GM12878 (cell line): ENCODE results near the gene BCAP31. TPM values are rescaled to one million over a fixed set of nuclear protein-coding genes. Genes with fewer than 3 reads are reported as not detected.

ENCODE experiments used
- ATAC-seq: fragments of 200-7000 bp; cut with Tn5 transposase; 3 replicates; pipeline ENCODE4 v1.9.1; 2020; ENCODE audit warnings: mild to moderate bottlenecking, moderate library complexity
- BruUV-seq: library from RNA; stranded (reverse); fragments of 400-500 nt; replicated peaks from 2 replicates; lab custom pipeline; 2021; lab: Mats Ljungman, UMichigan
- CTCF ChIA-PET: fragments of 300-600 bp; sonication (Branson Sonifier 250); formaldehyde crosslinking; extraction: SDS; loops from one replicate; lab custom pipeline; 2021; ENCODE audit warnings: inconsistent platforms; lab: Yijun Ruan, JAX
- POLR2A ChIA-PET: fragments of 350-600 bp; formaldehyde crosslinking; extraction: SDS; loops from one replicate; lab custom pipeline; 2021; ENCODE audit warnings: inconsistent platforms; lab: Charles Lee
- RAD21 ChIA-PET: fragments of 300-600 bp; sonication (Branson Sonifier 250); formaldehyde crosslinking; loops from one replicate; lab custom pipeline; 2023; ENCODE audit warnings: antibody characterized with exemption; ENCODE audit not compliant: unreplicated experiment; lab: Charles Lee
- SMC1A ChIA-PET: fragments of 300-600 bp; sonication (Branson Sonifier 250); formaldehyde crosslinking; loops from one replicate; lab custom pipeline; 2023; ENCODE audit not compliant: unreplicated experiment, uncharacterized antibody; lab: Charles Lee
- DNase-seq: peaks from one replicate; pipeline ENCODE4 v3.0.0-alpha.2; 2011; ENCODE audit warnings: low read depth, low spot score
- FAIRE-seq: peaks from 3 replicates; lab custom pipeline; 2011; peaks lifted over from hg19 to GRCh38; lab: Jason Lieb, UNC
- H2AFZ ChIP-seq: 2 replicates; pipeline ENCODE4 v1.6.0; 2011; ENCODE audit warnings: low read depth, low read length, control low read depth; ENCODE audit not compliant: control insufficient read depth
- H3K27ac ChIP-seq: 2 replicates; pipeline ENCODE4 v1.5.1; 2011; ENCODE audit warnings: control low read depth; ENCODE audit not compliant: control insufficient read depth, insufficient read depth
- H3K27me3 ChIP-seq, 2 experiments: replicated peaks in 1 of 2; 2 replicates each; pipeline versions ENCODE4 v1.6.0 to v1.6.1; 2011; ENCODE audit warnings: low read length in 1 of 2; ENCODE audit not compliant: control insufficient read depth in 2 of 2, insufficient read depth in 2 of 2
- H3K36me3 ChIP-seq, 2 experiments: 2 replicates each; pipeline ENCODE4 v1.5.1; 2011; ENCODE audit warnings: low read length in 1 of 2; ENCODE audit not compliant: control insufficient read depth in 2 of 2, insufficient read depth in 2 of 2
- H3K4me1 ChIP-seq: 2 replicates; pipeline ENCODE4 v1.6.1; 2011; ENCODE audit warnings: mild to moderate bottlenecking, low read length, moderate library complexity, mixed read lengths; ENCODE audit not compliant: control insufficient read depth, insufficient read depth
- H3K4me2 ChIP-seq: 2 replicates; pipeline ENCODE4 v1.6.0; 2011; ENCODE audit warnings: control low read depth; ENCODE audit not compliant: control insufficient read depth, insufficient read depth
- H3K4me3 ChIP-seq: fragments of 200-600 bp; sonication (generic); 2 replicates; pipeline ENCODE4 v1.5.1; 2016
- H3K79me2 ChIP-seq: 2 replicates; pipeline ENCODE4 v1.6.0; 2011; ENCODE audit warnings: low read length; ENCODE audit not compliant: control insufficient read depth, insufficient read depth
- H3K9ac ChIP-seq: 2 replicates; pipeline ENCODE4 v1.8.0; 2011; ENCODE audit warnings: low read length, control low read depth, mixed read lengths; ENCODE audit not compliant: control insufficient read depth, insufficient read depth
- H3K9me3 ChIP-seq: replicated peaks from 3 replicates; pipeline ENCODE4 v1.5.1; 2011; ENCODE audit warnings: mild to moderate bottlenecking, low read length; ENCODE audit not compliant: control insufficient read depth, insufficient read depth
- H4K20me1 ChIP-seq: 2 replicates; pipeline ENCODE4 v1.6.0; 2011; ENCODE audit not compliant: control insufficient read depth, insufficient read depth
- ATF7 ChIP-seq: fragments of 450-650 bp; IDR thresholded peaks from 2 replicates; pipeline ENCODE4 v1.6.1; 2016; ENCODE audit warnings: low read depth, mild to moderate bottlenecking
- BHLHE40 ChIP-seq, 2 experiments: fragments of 450-650 bp in 1 of 2; IDR thresholded peaks; 2 replicates each; pipeline ENCODE4 v1.6.1; 2011 to 2017; ENCODE audit warnings: low read depth in 2 of 2, borderline replicate concordance in 1 of 2, improper control_type of control experiment in 1 of 2, low read length in 1 of 2, mild to moderate bottlenecking in 1 of 2
- GATAD2B ChIP-seq: fragments of 450-650 bp; conservative IDR thresholded peaks from 2 replicates; pipeline ENCODE4 v1.6.1; 2017; ENCODE audit warnings: low read depth, mild to moderate bottlenecking, moderate library complexity
- NFXL1 ChIP-seq: fragments of 450-650 bp; IDR thresholded peaks from 2 replicates; pipeline ENCODE4 v1.6.1; 2017; ENCODE audit warnings: antibody characterized with exemption, mild to moderate bottlenecking, borderline replicate concordance
- POU2F2 ChIP-seq: IDR thresholded peaks from 3 replicates; pipeline ENCODE4 v1.6.1; 2011; ENCODE audit warnings: low read depth, mild to moderate bottlenecking, low read length, borderline replicate concordance
- RFX5 ChIP-seq: IDR thresholded peaks from 2 replicates; pipeline ENCODE4 v1.6.1; 2011; ENCODE audit warnings: low read depth, low read length, improper control_type of control experiment
- SP1 ChIP-seq: IDR thresholded peaks from one replicate; pipeline ENCODE4 v1.6.1; 2011; ENCODE audit warnings: low read depth, low read length
- SREBF1 ChIP-seq: IDR thresholded peaks from 2 replicates; pipeline ENCODE4 v1.6.1; 2012; ENCODE audit warnings: mild to moderate bottlenecking, low read length
- SREBF2 ChIP-seq: IDR thresholded peaks from 2 replicates; pipeline ENCODE4 v1.6.1; 2012; ENCODE audit warnings: mild to moderate bottlenecking, low read length
- SRF ChIP-seq, 2 experiments: IDR thresholded peaks; 2 replicates each; pipeline ENCODE4 v1.6.1; 2011; ENCODE audit warnings: low read depth in 2 of 2, low read length in 2 of 2, mild to moderate bottlenecking in 1 of 2, moderate library complexity in 1 of 2
- SUZ12 ChIP-seq: fragments of 200-600 bp; sonication (generic); IDR thresholded peaks from one replicate; pipeline ENCODE4 v1.6.1; 2018; ENCODE audit warnings: antibody characterized with exemption, mild to moderate bottlenecking; ENCODE audit not compliant: unreplicated experiment
- TCF12 ChIP-seq: IDR thresholded peaks from 2 replicates; pipeline ENCODE4 v1.6.1; 2011; ENCODE audit warnings: low read depth, mild to moderate bottlenecking, low read length
- TCF3 ChIP-seq: IDR thresholded peaks from 2 replicates; pipeline ENCODE4 v1.6.1; 2012; ENCODE audit warnings: low read depth, mild to moderate bottlenecking, low read length, borderline replicate concordance; ENCODE audit not compliant: insufficient read depth
- ZNF217 ChIP-seq: fragments of 450-650 bp; IDR thresholded peaks from 2 replicates; pipeline ENCODE4 v1.6.1; 2017; ENCODE audit warnings: antibody characterized with exemption, mild to moderate bottlenecking
- WGBS: methylation state at CpG from one replicate; pipeline ENCODE4 v1.1.6; 2016; ENCODE audit warnings: low lambda C conversion rate; ENCODE audit not compliant: insufficient replicate concordance, insufficient coverage; ENCODE audit errors: missing lambda C conversion rate; 5-methylcytosine and 5-hydroxymethylcytosine counted together
- in situ Hi-C: fragments of 300-500 bp; cut with MboI; formaldehyde crosslinking; loops from 9 replicates; pipeline ENCODE4 v1.14.3; 2018; ENCODE audit warnings: mixed read lengths
- intact Hi-C: fragments of 100-400 bp; cut with micrococcal nuclease; formaldehyde crosslinking; loops from one replicate; pipeline ENCODE4 v1.14.2; 2022; ENCODE audit not compliant: unreplicated experiment
- polyA plus RNA-seq, 11 experiments: library from polyadenylated mRNA; depleted of rRNA in 4 of 11; unstranded in 6 of 11; stranded (reverse) in 5 of 11; fragments of >200 nt; fragmentation: Nextera tagmentation in 4 of 11; fragmentation: Illumina TruSeq in 1 of 11; extraction: Ambion mirVana in 4 of 11; extraction: Trizol in 1 of 11; gene quantifications; 1 replicate in 1 of 11; 2 replicates in 10 of 11; pipeline versions ENCODE4 v1.2.1 to v1.2.3, GENCODE V29; 2011 to 2016; ENCODE audit warnings: inconsistent platforms in 2 of 11, missing spikeins in 2 of 11, low read depth in 1 of 11
- total RNA-seq, 4 experiments: library from RNA; depleted of rRNA in 3 of 4; stranded (reverse); fragments of >200 nt in 3 of 4; fragmentation: Illumina TruSeq in 1 of 4; extraction: Trizol in 1 of 4; gene quantifications; 2 replicates each; pipeline versions ENCODE4 v1.2.1 to v1.2.3, GENCODE V29; 2013 to 2021
- TF ChIP-seq, protein P1 (sequence below): fragments of 450-650 bp; IDR thresholded peaks from 2 replicates; pipeline ENCODE4 v1.6.1; 2018; ENCODE audit warnings: mild to moderate bottlenecking, low read depth, moderate library complexity; ENCODE audit not compliant: partially characterized antibody
- TF ChIP-seq, protein P2 (sequence below): fragments of 150-350 bp; IDR thresholded peaks from 2 replicates; pipeline ENCODE4 v1.6.1; 2014; ENCODE audit warnings: mild to moderate bottlenecking, low read depth, low read length
- TF ChIP-seq, protein P3 (sequence below): IDR thresholded peaks from 2 replicates; pipeline ENCODE4 v1.6.1; 2012; ENCODE audit warnings: improper control_type of control experiment, low read depth, low read length; ENCODE audit not compliant: insufficient replicate concordance

The BCAP31 gene
- total and polyA plus RNA-seq, 10 of the 15 experiments (the other 5 are each of a cell fraction or from before 2014, with no cell fraction given): 63.1 to 246 (median 95.6) TPM

DNA sequence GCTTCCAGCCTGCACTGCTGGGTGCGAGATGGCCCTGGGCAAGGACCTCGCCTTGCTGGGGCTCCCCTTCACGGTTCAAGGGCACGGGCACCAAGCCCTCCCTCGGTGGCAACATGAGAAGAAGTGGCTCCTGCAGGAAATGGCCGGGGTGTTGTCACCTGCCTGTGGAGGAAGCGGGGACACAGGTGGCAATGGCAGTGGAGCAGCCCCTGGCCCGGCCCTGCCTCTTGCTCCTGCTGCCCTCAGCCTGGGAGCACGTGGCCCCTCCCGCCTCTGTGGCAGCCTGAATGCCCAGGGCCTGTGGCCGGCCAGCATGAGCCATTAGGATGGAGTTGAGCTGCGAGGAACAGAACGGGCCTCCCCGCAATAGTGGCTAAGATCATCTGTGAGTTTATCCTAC, 17.3 kb upstream of the BCAP31 start:
- in situ Hi-C loops: no loop called here
- Histone ChIP-seq H3K4me1 (no peaks in the 10 kb centered on the region), H2AFZ (no peak overlapping the region), H3K9ac (no peak overlapping the region), H3K27ac (no peak overlapping the region), H3K79me2 (no peaks in the 10 kb centered on the region), H3K9me3 (no peaks in the 10 kb centered on the region; the same call in 2 of the 3 replicates), H4K20me1 (no peaks in the 10 kb centered on the region), H3K27me3 (no peaks in the 10 kb centered on the region; a peak in 1 of 4 replicates), H3K36me3 (no peaks in the 10 kb centered on the region), H3K4me3 (no peak overlapping the region), H3K4me2 (no peak overlapping the region)
- RAD21 ChIA-PET: no interaction called here
- CTCF ChIA-PET: no interaction called here
- BruUV-seq: no TSS peak
- WGBS: 40% methylated on average over 14 of the region's 14 CpGs
- FAIRE-seq (no peak), DNase-seq (no peak), ATAC-seq (no peak)
- intact Hi-C loops: no loop called here
- SMC1A ChIA-PET: no interaction called here
- POLR2A ChIA-PET: no interaction called here
- TF ChIP-seq, protein P1, sequence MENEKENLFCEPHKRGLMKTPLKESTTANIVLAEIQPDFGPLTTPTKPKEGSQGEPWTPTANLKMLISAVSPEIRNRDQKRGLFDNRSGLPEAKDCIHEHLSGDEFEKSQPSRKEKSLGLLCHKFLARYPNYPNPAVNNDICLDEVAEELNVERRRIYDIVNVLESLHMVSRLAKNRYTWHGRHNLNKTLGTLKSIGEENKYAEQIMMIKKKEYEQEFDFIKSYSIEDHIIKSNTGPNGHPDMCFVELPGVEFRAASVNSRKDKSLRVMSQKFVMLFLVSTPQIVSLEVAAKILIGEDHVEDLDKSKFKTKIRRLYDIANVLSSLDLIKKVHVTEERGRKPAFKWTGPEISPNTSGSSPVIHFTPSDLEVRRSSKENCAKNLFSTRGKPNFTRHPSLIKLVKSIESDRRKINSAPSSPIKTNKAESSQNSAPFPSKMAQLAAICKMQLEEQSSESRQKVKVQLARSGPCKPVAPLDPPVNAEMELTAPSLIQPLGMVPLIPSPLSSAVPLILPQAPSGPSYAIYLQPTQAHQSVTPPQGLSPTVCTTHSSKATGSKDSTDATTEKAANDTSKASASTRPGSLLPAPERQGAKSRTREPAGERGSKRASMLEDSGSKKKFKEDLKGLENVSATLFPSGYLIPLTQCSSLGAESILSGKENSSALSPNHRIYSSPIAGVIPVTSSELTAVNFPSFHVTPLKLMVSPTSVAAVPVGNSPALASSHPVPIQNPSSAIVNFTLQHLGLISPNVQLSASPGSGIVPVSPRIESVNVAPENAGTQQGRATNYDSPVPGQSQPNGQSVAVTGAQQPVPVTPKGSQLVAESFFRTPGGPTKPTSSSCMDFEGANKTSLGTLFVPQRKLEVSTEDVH: no peak
- TF ChIP-seq NFXL1 (no peak), SREBF1 (no peak), SRF (IDR thresholded peaks at IDR 0.05; ENCODE audit: low read depth in 2 of 2, low read length in 2 of 2) (no peak), ZNF217 (no peak), BHLHE40 (IDR thresholded peaks at IDR 0.05; ENCODE audit: borderline replicate concordance in 1 of 2, low read depth in 2 of 2, low read length in 1 of 2) (no peak), RFX5 (no peak), GATAD2B (no peak), ATF7 (no peak), TCF12 (no peak), POU2F2 (no peak), SUZ12 (no peak), TCF3 (no peak), SREBF2 (no peak), SP1 (no peak)
- TF ChIP-seq, protein P2, sequence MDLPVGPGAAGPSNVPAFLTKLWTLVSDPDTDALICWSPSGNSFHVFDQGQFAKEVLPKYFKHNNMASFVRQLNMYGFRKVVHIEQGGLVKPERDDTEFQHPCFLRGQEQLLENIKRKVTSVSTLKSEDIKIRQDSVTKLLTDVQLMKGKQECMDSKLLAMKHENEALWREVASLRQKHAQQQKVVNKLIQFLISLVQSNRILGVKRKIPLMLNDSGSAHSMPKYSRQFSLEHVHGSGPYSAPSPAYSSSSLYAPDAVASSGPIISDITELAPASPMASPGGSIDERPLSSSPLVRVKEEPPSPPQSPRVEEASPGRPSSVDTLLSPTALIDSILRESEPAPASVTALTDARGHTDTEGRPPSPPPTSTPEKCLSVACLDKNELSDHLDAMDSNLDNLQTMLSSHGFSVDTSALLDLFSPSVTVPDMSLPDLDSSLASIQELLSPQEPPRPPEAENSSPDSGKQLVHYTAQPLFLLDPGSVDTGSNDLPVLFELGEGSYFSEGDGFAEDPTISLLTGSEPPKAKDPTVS: no peak
- TF ChIP-seq, protein P3, sequence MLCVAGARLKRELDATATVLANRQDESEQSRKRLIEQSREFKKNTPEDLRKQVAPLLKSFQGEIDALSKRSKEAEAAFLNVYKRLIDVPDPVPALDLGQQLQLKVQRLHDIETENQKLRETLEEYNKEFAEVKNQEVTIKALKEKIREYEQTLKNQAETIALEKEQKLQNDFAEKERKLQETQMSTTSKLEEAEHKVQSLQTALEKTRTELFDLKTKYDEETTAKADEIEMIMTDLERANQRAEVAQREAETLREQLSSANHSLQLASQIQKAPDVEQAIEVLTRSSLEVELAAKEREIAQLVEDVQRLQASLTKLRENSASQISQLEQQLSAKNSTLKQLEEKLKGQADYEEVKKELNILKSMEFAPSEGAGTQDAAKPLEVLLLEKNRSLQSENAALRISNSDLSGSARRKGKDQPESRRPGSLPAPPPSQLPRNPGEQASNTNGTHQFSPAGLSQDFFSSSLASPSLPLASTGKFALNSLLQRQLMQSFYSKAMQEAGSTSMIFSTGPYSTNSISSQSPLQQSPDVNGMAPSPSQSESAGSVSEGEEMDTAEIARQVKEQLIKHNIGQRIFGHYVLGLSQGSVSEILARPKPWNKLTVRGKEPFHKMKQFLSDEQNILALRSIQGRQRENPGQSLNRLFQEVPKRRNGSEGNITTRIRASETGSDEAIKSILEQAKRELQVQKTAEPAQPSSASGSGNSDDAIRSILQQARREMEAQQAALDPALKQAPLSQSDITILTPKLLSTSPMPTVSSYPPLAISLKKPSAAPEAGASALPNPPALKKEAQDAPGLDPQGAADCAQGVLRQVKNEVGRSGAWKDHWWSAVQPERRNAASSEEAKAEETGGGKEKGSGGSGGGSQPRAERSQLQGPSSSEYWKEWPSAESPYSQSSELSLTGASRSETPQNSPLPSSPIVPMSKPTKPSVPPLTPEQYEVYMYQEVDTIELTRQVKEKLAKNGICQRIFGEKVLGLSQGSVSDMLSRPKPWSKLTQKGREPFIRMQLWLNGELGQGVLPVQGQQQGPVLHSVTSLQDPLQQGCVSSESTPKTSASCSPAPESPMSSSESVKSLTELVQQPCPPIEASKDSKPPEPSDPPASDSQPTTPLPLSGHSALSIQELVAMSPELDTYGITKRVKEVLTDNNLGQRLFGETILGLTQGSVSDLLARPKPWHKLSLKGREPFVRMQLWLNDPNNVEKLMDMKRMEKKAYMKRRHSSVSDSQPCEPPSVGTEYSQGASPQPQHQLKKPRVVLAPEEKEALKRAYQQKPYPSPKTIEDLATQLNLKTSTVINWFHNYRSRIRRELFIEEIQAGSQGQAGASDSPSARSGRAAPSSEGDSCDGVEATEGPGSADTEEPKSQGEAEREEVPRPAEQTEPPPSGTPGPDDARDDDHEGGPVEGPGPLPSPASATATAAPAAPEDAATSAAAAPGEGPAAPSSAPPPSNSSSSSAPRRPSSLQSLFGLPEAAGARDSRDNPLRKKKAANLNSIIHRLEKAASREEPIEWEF: no peak
